NCI-H2107 treated with DMSO at 0.1 percent for 48 hours (cell line): ENCODE results near the gene ANAPC2.

Source experiments
- DNase-seq: peaks from one replicate; lab custom pipeline; 2025; ENCODE audit not compliant: unreplicated experiment; lab: John Stamatoyannopoulos, UW

The ANAPC2 gene

GRCh38 chr9:137216188-137216965, 28.0 kb upstream of the ANAPC2 start:
- DNase-seq: no peak

- no peak for DNase-seq
Observed at GRCh38 chr9:137215196-137215986, 27.0 kb upstream of the ANAPC2 start.

GRCh38 chr9:137214620-137215019, 26.3 kb upstream of the ANAPC2 start:
- no peak for DNase-seq

- no peak for DNase-seq
Observed at GRCh38 chr9:137213160-137214060, 25.1 kb upstream of the ANAPC2 start.

GRCh38 chr9:137212520-137212919, 24.2 kb upstream of the ANAPC2 start:
- no peak for DNase-seq

- DNase-seq: no peak
Observed at GRCh38 chr9:137211532-137211931, 23.2 kb upstream of the ANAPC2 start.

GRCh38 chr9:137206602-137207001, 18.2 kb upstream of the ANAPC2 start:
- no peak for DNase-seq

- peak; percentile 42 for DNase-seq
Observed at GRCh38 chr9:137205126-137206069, 17.0 kb upstream of the ANAPC2 start, which contains the start of the genes NDOR1 and TMEM203. Gene NDOR1, plus strand, starts transcription at chr9:137205700. Its CDS starts 78 bp downstream, at chr9:137205778. Gene TMEM203, minus strand, starts transcription at chr9:137205648. Its CDS starts 234 bp downstream, at chr9:137205414.

- DNase-seq: no peak
Observed at GRCh38 chr9:137204731-137205125, 16.4 kb upstream of the ANAPC2 start.

GRCh38 chr9:137202966-137203365, 14.6 kb upstream of the ANAPC2 start:
- DNase-seq: no peak

GRCh38 chr9:137201205-137201868, 13.0 kb upstream of the ANAPC2 start:
- no peak for DNase-seq

- peak; percentile 98 for DNase-seq
Observed at GRCh38 chr9:137200311-137201204, 12.2 kb upstream of the ANAPC2 start, which contains the start of gene TPRN. Gene TPRN, minus strand, starts transcription at chr9:137200741. Its CDS starts 30 bp downstream, at chr9:137200711.

GRCh38 chr9:137199411-137200121, 11.2 kb upstream of the ANAPC2 start:
- no peak for DNase-seq

- no peak for DNase-seq
Observed at GRCh38 chr9:137198902-137199283, 10.5 kb upstream of the ANAPC2 start.

- DNase-seq: no peak
Observed at GRCh38 chr9:137198051-137198901, 9.9 kb upstream of the ANAPC2 start.

GRCh38 chr9:137195525-137196220, 7.3 kb upstream of the ANAPC2 start:
- DNase-seq: peak; percentile 97
